ENCODE measurements around the gene ANKMY1.

GRCh38 chr2:240458900-240459391 lies 98.8 kb downstream of the ANKMY1 start:
- TF ChIP-seq, protein P1, sequence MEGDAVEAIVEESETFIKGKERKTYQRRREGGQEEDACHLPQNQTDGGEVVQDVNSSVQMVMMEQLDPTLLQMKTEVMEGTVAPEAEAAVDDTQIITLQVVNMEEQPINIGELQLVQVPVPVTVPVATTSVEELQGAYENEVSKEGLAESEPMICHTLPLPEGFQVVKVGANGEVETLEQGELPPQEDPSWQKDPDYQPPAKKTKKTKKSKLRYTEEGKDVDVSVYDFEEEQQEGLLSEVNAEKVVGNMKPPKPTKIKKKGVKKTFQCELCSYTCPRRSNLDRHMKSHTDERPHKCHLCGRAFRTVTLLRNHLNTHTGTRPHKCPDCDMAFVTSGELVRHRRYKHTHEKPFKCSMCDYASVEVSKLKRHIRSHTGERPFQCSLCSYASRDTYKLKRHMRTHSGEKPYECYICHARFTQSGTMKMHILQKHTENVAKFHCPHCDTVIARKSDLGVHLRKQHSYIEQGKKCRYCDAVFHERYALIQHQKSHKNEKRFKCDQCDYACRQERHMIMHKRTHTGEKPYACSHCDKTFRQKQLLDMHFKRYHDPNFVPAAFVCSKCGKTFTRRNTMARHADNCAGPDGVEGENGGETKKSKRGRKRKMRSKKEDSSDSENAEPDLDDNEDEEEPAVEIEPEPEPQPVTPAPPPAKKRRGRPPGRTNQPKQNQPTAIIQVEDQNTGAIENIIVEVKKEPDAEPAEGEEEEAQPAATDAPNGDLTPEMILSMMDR (IDR thresholded peaks at IDR 0.05) = no peak
- TF ChIP-seq POLR2A (IDR thresholded peaks at IDR 0.05) = no peak

Measured in lower leg skin (tissue), 3 donors.